ENCODE results near the gene MAP1B. TPM values are rescaled to one million over a fixed set of nuclear protein-coding genes. Genes with fewer than 3 reads are reported as not detected.

Gene MAP1B
- total and polyA plus RNA-seq, 9 of the 15 experiments (the other 6 are each of a cell fraction or from before 2014, with no cell fraction given), result 5.2 to 66.1 (median 17.3) TPM

DNA sequence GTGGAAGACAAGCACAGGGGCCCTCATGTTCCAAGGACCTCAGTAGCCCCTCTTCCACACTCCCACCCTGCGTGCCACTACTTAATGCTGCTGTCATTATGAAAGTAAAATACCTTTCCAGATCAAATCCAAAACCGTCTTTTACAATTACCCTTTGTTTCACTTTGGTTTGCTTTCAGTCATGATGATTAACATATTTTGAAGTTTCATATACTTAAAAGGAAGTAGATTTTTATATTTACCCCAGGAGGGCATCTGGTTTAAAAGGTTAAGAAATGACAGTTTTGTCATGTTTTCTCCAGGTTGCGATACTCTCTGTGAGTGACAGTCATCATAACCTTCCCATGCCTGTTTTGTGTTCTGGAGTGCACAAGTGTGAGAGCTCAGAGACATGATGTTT, 13.5 kb upstream of the MAP1B start:
- ChIA-PET CTCF (ENCODE audit: low intra/inter-chr PET ratio) (no interaction called here), POLR2A (interaction anchor here (1.2 to 1.9 kb wide), 2 partner anchors 10 to 14 kb away, joined by 3 to 9 read pairs; partner anchors contain the start of gene MAP1B)
- Histone ChIP-seq H3K4me1 (replicated peaks in 1 of 2; ENCODE audit: control insufficient read depth in 2 of 2, insufficient read depth in 2 of 2, low read length in 2 of 2) (no peaks in the 10 kb centered on the region), H3K9ac (ENCODE audit: insufficient read depth in 1 of 2, low read depth in 2 of 2, low read length in 2 of 2) (no peak overlapping the region), H3K4me2 (ENCODE audit: insufficient read depth, low read length) (no peak overlapping the region), H3K36me3 (ENCODE audit: control insufficient read depth, insufficient read depth, low read length) (no peaks in the 10 kb centered on the region), H3K27ac (ENCODE audit: extremely low read depth, low read depth, low read length) (no peak overlapping the region), H3K9me3 (replicated peaks; ENCODE audit: control insufficient read depth, insufficient read depth, low read depth, low read length) (no peaks in the 10 kb centered on the region), H3K79me2 (ENCODE audit: control insufficient read depth, insufficient read depth, low read length) (no peaks in the 10 kb centered on the region), H3K4me3 (no peak overlapping the region), H4K20me1 (replicated peaks; ENCODE audit: control insufficient read depth, insufficient read depth, low read length) (no peaks in the 10 kb centered on the region), H3K9me1 (ENCODE audit: control insufficient read depth, insufficient read depth, low read length) (no peaks in the 10 kb centered on the region), H3K27me3 (ENCODE audit: control insufficient read depth in 2 of 2, insufficient read depth in 2 of 2, low read length in 2 of 2) (peaks cover 11 to 21% of the 10 kb centered on the region in 2 experiments), H2AFZ (ENCODE audit: low read depth, low read length) (no peak overlapping the region)
- ATAC-seq, result no peak; the same call in 2 of the 3 replicates
- DNase-seq (ENCODE audit: extremely low read depth in 1 of 4, low spot score in 3 of 4), result no peak
- FAIRE-seq, result no peak
- 14% methylated on average over 3 of the region's 3 CpGs for WGBS (ENCODE audit: insufficient coverage, low coverage, missing lambda C conversion rate)
- no TSS peak for BruUV-seq (replicated peaks)
- intact Hi-C loops (cut with micrococcal nuclease) (no loop called here), in situ Hi-C loops (cut with MboI) (no loop called here)
- TF ChIP-seq ZNF232 (CRISPR knock-in tag; IDR thresholded peaks at IDR 0.05), result no peak
- no peak for TF ChIP-seq ZNF79 (CRISPR knock-in tag; IDR thresholded peaks at IDR 0.05; ENCODE audit: low read depth)
- TF ChIP-seq, protein P1, sequence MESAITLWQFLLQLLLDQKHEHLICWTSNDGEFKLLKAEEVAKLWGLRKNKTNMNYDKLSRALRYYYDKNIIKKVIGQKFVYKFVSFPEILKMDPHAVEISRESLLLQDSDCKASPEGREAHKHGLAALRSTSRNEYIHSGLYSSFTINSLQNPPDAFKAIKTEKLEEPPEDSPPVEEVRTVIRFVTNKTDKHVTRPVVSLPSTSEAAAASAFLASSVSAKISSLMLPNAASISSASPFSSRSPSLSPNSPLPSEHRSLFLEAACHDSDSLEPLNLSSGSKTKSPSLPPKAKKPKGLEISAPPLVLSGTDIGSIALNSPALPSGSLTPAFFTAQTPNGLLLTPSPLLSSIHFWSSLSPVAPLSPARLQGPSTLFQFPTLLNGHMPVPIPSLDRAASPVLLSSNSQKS (CRISPR knock-in tag; IDR thresholded peaks at IDR 0.05), result no peak
- no peak for TF ChIP-seq POLR2G (IDR thresholded peaks at IDR 0.05; ENCODE audit: low read depth, low read length)
- no peak for TF ChIP-seq ZKSCAN8 (CRISPR knock-in tag; IDR thresholded peaks at IDR 0.05)
- TF ChIP-seq, protein P2, sequence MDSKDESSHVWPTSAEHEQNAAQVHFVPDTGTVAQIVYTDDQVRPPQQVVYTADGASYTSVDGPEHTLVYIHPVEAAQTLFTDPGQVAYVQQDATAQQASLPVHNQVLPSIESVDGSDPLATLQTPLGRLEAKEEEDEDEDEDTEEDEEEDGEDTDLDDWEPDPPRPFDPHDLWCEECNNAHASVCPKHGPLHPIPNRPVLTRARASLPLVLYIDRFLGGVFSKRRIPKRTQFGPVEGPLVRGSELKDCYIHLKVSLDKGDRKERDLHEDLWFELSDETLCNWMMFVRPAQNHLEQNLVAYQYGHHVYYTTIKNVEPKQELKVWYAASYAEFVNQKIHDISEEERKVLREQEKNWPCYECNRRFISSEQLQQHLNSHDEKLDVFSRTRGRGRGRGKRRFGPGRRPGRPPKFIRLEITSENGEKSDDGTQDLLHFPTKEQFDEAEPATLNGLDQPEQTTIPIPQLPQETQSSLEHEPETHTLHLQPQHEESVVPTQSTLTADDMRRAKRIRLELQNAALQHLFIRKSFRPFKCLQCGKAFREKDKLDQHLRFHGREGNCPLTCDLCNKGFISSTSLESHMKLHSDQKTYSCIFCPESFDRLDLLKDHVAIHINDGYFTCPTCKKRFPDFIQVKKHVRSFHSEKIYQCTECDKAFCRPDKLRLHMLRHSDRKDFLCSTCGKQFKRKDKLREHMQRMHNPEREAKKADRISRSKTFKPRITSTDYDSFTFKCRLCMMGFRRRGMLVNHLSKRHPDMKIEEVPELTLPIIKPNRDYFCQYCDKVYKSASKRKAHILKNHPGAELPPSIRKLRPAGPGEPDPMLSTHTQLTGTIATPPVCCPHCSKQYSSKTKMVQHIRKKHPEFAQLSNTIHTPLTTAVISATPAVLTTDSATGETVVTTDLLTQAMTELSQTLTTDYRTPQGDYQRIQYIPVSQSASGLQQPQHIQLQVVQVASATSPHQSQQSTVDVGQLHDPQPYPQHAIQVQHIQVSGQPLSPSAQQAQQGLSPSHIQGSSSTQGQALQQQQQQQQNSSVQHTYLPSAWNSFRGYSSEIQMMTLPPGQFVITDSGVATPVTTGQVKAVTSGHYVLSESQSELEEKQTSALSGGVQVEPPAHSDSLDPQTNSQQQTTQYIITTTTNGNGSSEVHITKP (IDR thresholded peaks at IDR 0.05; ENCODE audit: partially characterized antibody), result no peak
- TF ChIP-seq FOXA3 (CRISPR knock-in tag; conservative IDR thresholded peaks at IDR 0.05 in 1 of 2, IDR thresholded peaks at IDR 0.05 in 1 of 2), result no peak
- no peak for TF ChIP-seq ZKSCAN3 (CRISPR knock-in tag; IDR thresholded peaks at IDR 0.05)
- TF ChIP-seq FUS (optimal IDR thresholded peaks at IDR 0.05; ENCODE audit: low read depth, low read length), result no peak
- TF ChIP-seq XRCC4 (IDR thresholded peaks at IDR 0.05; ENCODE audit: extremely low read depth, insufficient read depth, insufficient read length), result no peak
- TF ChIP-seq TCFL5 (CRISPR knock-in tag; conservative IDR thresholded peaks at IDR 0.05), result no peak
- TF ChIP-seq, protein P3, sequence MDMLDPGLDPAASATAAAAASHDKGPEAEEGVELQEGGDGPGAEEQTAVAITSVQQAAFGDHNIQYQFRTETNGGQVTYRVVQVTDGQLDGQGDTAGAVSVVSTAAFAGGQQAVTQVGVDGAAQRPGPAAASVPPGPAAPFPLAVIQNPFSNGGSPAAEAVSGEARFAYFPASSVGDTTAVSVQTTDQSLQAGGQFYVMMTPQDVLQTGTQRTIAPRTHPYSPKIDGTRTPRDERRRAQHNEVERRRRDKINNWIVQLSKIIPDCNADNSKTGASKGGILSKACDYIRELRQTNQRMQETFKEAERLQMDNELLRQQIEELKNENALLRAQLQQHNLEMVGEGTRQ (CRISPR knock-in tag; IDR thresholded peaks at IDR 0.05), result no peak
- no peak for TF ChIP-seq NCOA4 (IDR thresholded peaks at IDR 0.05; ENCODE audit: partially characterized antibody)
- no peak for TF ChIP-seq RFX7 (CRISPR knock-in tag; IDR thresholded peaks at IDR 0.05)
- TF ChIP-seq FOXP1 (CRISPR knock-in tag; IDR thresholded peaks at IDR 0.05), result no peak
- no peak for TF ChIP-seq SIX5 (IDR thresholded peaks at IDR 0.05; ENCODE audit: borderline replicate concordance in 1 of 2, insufficient read depth in 1 of 2, low read depth in 1 of 2, low read length in 2 of 2)
- TF ChIP-seq KDM5B (IDR thresholded peaks at IDR 0.05; ENCODE audit: insufficient replicate concordance, low read depth, low read length), result no peak

All from K562 (cell line).